GM19438 (cell line): Measurements from ENCODE around the gene DAPK2.
"Not testable (repeated sequence)": the region's sequence is repeated elsewhere in the genome, so short reads cannot be mapped to it uniquely, and the experiment has no call there.

Source experiments
- ATAC-seq: cut with Tn5 transposase; IDR thresholded peaks from one replicate; pipeline ENCODE4 v1.9.1; 2021; ENCODE audit warnings: low read depth; ENCODE audit not compliant: unreplicated experiment

DAPK2 gene

DNA sequence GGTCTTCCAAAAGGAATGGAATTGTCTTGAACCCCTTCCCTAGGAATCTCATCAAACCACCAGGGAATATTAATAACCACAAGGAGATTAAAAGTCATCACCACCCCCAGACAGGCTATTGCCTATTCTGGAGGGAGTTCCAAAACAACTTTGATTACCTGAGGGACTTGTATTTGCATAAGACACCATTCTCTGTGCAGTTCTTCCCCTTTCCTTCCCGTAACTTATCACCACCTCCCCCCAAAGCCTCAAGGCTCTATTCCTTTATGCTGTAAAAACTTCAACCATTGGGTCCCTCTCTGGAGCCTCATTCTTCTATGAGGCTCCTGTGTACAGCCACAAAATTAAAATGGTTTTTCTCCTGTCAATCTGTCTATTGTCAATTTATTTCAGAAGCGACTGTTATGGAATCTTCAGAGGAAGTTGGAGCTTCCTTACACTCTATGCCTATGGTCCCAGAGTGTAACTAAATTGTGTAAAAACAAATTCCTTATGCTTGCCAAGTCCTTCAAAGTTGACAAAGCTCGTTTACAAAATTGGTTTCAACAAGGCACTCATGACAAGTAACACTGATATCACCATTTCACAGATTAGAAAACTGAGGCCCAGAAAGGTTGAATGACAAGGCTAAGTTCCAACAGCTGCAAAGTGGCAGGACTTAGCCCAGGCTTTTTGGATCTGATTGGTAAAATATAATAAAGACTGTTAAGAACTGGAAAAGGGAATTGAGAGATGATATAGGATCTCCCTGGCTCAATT lies 144.2 kb downstream of the DAPK2 start:
- ATAC-seq, result no peak

GRCh38 chr15:63900306-63900705 lies 146.0 kb downstream of the DAPK2 start:
- ATAC-seq, result no peak

GRCh38 chr15:63899606-63900005 lies 146.7 kb downstream of the DAPK2 start:
- not testable (repeated sequence) for ATAC-seq

DNA sequence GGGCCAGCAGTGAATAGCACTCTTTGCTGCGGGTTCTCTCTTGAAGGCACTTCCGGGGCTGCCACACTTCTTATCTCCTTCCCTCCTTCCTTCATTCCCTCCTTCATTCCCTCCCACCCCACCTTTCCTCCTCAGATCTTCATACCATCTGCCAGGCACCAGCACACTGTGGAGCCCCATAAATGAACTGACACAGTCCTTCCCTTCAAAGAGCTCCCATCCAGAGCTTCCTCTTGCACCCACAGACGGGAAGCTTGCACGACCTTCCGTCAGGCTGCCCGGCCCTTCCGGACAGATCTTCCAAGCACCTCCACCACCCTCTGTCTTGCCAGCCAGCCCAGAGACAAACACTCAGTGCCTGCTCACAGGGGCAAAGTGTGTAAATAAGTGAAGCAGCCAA lies 147.1 kb downstream of the DAPK2 start:
- ATAC-seq, result no peak

GRCh38 chr15:63896336-63897115 lies 149.8 kb downstream of the DAPK2 start:
- peak; percentile 73 for ATAC-seq

DNA sequence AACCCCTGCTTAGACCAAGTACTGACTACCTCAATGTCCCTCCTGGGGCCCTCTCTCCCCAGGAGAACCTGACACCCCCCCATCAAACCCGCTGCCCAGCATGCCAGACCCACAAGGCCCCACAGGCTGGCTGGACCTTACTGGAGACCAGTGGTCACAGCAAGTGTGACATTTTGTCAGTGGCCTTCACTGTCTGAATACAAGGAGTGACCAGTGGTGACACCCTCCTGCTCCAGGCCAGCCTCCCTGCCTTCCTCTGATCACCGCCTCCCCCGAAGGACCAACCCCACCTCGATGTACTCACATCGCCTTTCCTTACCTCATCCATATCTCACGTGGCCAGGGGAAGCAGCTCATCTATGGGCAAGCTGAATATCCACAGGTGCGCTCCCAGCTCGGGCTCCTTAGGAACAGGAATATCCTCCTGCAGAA lies 150.5 kb downstream of the DAPK2 start:
- no peak for ATAC-seq

- no peak for ATAC-seq
Observed at GRCh38 chr15:63895194-63895593, 151.1 kb downstream of the DAPK2 start.

- ATAC-seq, result no peak
Observed at GRCh38 chr15:63894662-63894949, 151.7 kb downstream of the DAPK2 start.

DNA sequence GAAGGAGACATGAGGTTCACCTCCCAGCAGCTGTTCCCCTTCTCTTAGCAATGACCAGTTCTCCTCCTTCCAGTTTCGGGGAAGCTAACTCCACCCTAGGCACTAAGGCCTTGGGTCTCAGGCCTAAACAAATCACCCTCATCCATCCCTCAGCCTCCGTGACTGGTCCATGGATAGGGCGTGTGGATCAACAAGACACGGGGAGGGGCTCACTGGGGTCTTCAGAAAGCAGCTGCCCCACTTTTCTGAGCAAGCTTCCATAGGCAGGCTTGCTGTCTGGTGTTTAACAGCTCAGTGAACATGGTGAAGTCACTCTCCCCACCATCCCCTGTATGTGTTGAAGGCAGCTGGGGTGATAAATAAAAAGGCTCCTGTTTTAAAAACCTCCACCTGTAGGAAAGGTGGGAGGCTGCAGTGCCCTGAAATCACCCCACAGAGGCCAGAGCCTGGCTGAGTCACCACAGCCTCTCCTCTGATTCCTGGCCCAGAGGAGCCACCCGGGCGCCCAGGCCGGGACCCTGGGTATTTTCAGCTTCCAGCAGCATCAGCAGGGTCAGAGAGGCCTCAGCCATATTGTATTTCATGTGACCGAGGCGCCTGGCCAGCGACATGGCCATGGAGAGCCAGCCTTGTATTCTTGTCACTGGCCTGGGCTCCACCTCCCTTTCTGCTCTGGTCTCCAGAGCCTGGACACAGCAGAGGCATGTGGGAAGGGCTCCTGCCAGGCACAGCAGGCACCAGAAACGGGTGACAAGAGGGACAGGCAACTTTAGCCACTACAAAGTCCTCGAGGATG lies 152.2 kb downstream of the DAPK2 start:
- ATAC-seq, result no peak

- ATAC-seq, result no peak
Observed at GRCh38 chr15:63892794-63893441, 153.4 kb downstream of the DAPK2 start.

- ATAC-seq, result no peak
Observed at GRCh38 chr15:63891768-63892133, 154.5 kb downstream of the DAPK2 start.

- no peak for ATAC-seq
Observed at GRCh38 chr15:63891079-63891767, 155.1 kb downstream of the DAPK2 start.

GRCh38 chr15:63890617-63891016 lies 155.7 kb downstream of the DAPK2 start:
- ATAC-seq, result no peak

DNA sequence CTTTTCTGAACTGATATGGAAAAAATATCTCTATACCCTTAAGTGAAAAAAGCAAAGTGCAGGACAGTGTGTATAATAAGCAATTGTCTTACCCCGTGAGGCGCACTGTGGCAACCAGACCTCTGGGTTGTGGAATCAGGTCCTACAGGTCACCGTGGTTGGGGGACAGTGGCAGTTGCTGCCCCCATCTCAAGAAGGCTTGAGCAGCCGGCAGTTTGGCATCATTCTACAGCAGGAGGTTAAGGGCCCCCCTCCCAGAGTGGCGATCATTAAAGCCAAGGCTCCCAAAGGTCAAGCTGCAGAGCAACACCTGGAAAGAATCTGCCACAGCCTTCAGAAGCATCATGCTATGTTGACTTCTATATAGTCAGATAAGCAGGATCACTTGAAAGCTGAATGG lies 156.5 kb downstream of the DAPK2 start:
- no peak for ATAC-seq

- ATAC-seq, result no peak
Observed at GRCh38 chr15:63888823-63889222, 157.5 kb downstream of the DAPK2 start.

DNA sequence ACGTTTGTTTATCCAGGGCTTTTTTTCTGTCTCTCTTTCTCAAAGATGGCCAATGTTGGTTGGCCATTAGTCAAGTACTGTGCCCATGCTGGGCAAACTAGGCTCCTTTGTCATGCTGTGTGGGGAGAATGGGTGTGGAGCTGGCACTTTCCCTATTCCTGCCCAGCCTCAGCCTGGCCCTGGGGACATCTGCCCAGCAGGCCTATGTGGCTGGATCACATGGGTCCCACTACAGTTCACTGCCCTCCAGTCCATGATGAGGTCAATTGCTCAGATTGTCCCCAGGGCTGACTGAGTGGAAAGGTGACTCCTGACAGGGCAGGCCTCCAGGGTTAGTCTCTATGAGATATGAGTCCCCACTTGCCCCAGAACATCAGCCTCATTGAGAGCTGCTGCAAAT lies 158.1 kb downstream of the DAPK2 start:
- no peak for ATAC-seq

GRCh38 chr15:63887630-63888029 lies 158.7 kb downstream of the DAPK2 start:
- no peak for ATAC-seq

- no peak for ATAC-seq
Observed at GRCh38 chr15:63884953-63885352, 161.3 kb downstream of the DAPK2 start.

GRCh38 chr15:63881431-63881830 lies 164.9 kb downstream of the DAPK2 start:
- no peak for ATAC-seq

- ATAC-seq, result no peak
Observed at GRCh38 chr15:63880744-63881143, 165.5 kb downstream of the DAPK2 start.
